Stimulated activated CD4-positive, alpha-beta T cell treated with anti-CD3 and anti-CD28 coated beads, Interleukin-12 subunit alpha, Interleukin-12 subunit beta, amount 100 ng/mL, for 4 hours (primary cell): ENCODE measurements around the gene SMTNL1.

Experiments
- DNase-seq: peaks from one replicate; pipeline ENCODE4 v3.0.0-alpha.2; 2020

The SMTNL1 gene

DNA sequence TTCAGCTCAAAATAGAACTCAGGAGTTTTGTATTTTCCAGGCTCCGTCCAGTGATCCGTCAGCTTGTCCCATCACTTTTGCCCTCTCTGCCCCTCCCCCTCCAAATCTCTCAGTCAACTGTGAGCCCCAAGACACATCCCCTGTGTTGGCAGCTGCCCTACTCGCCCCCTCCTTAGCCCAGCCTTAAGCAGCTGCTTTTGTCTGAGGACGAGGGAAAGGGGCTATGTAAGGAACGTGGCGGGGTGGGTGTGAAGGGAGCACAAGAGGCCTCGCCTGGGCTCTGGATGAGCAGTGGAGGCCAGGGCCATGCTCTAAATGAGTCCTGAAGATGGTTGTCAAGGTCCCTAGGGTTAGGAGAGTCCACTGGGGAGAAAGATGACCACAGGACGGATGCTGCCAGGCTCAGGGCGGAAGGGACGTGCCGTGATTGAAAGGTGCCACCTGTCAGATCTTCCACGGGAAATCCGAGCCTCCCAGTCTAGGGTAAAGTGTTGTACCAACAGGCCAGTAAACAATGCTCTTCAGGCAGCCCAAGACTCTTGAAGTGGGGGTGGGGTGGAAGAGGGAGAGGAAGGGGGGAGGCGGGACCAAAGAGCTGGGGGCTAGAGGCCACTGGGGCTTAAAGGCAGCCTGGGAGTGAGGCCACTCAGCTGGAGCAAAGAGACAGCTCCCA, at the start of gene SMTNL1:
TSS of gene SMTNL1 (plus strand) at position 649 of the 673 bp plus-strand sequence. CDS start 5,048 bp downstream, outside the sequence.
- no peak for DNase-seq

- no peak for DNase-seq
Measured at GRCh38 chr11:57487920-57488659, 49.3 kb upstream of the SMTNL1 start.

- DNase-seq: no peak
Measured at GRCh38 chr11:57490456-57491248, 46.7 kb upstream of the SMTNL1 start.

- peak; percentile 41 for DNase-seq
Measured at GRCh38 chr11:57491371-57492061, 45.9 kb upstream of the SMTNL1 start.

GRCh38 chr11:57493507-57494503, 43.6 kb upstream of the SMTNL1 start:
- peak; percentile 72 for DNase-seq

- no peak for DNase-seq
Measured at GRCh38 chr11:57496109-57496820, 41.1 kb upstream of the SMTNL1 start.

DNA sequence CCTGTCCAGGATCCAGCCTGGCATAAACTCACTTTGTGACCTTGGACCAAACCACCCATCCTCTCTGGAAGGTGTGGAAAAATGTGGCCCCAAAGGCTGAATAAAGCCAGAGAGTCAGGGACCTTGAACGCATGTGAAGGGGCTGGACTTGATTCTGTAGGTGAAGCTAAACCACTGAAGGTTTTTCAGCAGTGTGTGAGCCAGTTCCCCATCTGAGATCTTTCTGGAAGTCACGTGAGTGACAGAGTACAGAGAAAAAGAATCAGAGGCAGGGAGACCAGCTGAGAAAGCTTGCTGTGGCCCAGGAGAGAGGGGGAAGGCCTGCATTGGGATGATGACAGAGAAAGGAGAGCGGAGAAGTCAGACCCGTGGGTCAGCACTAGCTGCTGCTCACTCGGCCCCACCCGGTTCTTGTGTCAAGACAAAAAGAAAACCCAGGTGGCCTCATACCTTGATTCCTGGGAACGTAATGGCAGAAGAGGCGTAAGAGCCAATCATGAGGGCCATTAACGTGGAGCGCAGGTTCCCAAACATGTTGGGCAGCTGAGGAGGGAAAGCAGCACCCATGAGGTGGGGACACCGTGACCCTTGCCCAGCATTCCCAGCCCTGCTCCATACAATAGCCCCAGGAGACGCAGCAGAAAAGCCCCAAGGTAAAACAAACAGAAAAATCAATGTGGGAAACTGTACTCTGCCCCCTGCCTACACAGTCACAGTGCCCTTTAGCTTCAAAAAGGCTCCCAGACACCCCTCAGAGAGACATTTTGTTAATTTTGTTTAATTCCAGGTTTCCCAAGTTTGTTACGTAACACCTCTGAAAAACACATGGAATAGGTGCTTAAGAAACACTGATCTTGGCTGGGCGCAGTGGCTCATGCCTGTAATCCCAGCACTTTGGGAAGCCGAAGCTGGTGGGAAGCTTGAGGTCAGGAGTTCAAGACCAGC, 39.8 kb upstream of the SMTNL1 start:
- DNase-seq: no peak

- no peak for DNase-seq
Measured at GRCh38 chr11:57498540-57498939, 38.9 kb upstream of the SMTNL1 start.

DNA sequence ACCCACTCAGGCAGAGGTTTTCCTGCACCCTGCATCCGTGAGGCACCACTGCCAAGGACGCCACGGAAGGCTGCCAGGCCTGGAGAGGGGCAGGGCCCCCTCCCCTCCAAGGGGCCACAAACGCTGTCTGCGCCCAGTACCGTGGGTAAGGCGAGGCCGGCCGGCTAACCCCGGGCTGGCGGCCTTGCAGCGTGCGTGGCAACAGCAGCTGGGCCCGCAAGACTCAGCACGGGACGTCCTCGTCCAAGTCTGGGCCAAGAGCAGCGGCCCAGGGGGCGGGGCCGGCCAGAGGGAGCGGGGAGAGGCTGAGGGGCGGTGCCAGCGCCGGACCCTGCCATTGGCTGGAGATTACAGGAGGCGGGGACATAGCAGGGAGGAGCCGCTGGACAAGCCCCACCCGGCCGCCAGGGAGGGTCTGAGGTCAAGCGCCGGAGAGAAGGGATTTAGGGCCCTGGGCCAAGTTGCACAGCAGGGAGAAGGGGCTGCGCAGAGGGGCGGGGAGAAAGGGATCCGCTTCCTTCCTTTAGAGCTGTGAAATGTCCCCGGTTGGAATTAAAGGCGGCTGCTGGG, 37.9 kb upstream of the SMTNL1 start:
- peak; percentile 34 for DNase-seq

- no peak for DNase-seq
Measured at GRCh38 chr11:57499983-57500461, 37.4 kb upstream of the SMTNL1 start.

DNA sequence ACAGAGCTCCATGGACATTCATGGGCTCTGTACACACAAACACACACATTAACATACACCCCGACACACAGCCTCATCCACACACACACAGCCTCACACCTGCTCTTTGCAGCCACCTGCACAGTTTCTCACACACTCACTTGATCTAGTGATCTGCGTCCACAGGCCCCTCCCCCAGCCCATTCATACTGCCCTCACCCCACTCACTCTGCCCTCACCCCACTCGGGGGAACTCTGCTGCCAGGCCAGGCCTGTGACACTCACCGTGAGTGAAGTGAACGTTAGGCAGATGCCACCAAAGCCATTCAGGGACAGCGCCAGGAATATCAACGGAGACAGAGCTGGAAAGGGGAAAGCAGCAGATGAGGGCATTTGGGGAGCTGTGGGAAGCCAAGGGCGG, 36.9 kb upstream of the SMTNL1 start:
- no peak for DNase-seq

DNA sequence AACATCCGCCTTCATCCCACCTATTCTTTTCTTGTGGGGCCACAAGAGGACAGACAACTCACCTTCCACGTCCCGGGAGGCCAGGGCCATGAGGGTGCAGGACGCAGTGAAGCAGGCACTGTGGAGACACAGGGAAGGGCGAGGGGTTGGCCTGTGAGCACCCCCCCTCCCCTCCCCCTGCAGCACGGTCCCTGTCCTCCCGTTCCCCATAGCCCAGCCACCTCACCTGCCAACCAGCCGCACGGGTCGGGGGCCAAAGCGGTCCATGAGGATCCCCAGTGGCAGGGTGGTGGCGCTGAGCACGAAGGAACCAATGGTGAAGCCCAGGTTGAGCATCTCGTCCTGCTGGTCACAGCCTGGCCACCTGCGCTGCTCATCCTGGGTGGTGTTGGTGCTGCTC, 36.5 kb upstream of the SMTNL1 start:
- DNase-seq: no peak

DNA sequence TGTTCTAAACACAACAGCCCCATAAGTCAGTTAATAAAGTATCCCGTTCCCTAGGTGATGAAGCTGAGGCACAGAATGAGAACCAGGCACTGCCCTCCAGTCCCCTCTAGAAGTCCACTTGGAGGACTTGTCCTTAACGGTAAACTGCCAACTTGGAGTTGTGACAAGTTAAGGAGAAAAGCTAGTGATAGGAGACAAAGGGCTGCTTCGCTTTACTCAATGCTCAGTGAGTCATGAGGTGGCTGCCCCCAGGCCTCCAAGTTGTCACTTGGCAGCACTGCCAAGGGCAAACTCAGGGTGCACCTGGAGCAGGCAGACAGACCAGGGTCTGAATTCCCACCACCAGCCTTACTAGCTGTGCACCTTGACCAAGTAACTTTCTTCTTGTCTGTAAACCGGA, 35.4 kb upstream of the SMTNL1 start:
- no peak for DNase-seq

DNA sequence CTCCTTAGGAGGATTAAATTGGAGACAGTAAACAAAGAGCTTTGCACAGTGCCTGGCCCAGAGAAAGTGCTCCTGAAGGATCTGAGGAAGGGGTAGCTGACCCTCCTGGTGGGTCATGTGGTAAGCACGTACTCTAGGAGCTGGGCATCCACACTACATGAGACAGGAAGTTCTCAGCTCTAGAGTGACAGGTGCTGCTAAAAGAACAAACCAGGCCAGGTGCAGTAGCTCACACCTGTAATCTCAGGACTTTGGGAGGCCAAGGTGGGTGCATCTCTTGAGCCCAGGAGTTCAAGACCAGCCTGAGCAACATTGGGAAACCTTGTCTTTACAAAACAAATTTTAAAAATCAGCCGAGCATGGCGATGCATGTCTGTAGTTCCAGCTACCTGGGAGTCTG, 35.0 kb upstream of the SMTNL1 start:
- no peak for DNase-seq

DNA sequence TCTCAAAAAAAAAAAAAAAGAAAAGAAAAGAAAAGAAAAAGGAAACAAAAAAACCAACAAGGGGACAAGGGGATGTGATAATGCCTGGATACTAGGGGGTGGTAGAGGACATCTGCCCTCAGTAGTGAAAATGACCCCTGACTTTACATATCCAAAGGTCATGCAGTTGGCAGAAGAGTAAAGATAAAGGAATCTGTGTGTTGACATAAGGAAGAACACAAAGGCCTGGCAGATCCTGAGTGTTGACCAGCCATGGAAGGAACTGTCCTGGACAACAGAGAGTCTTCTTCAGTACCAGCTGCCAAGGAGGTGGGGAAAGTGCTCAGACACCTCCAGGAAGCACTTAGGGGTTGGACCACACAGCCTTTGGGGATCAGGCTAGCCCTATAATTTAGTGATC, 34.5 kb upstream of the SMTNL1 start:
- DNase-seq: no peak

GRCh38 chr11:57504511-57504910, 32.9 kb upstream of the SMTNL1 start:
- no peak for DNase-seq

- no peak for DNase-seq
Measured at GRCh38 chr11:57506522-57506921, 30.9 kb upstream of the SMTNL1 start.

DNA sequence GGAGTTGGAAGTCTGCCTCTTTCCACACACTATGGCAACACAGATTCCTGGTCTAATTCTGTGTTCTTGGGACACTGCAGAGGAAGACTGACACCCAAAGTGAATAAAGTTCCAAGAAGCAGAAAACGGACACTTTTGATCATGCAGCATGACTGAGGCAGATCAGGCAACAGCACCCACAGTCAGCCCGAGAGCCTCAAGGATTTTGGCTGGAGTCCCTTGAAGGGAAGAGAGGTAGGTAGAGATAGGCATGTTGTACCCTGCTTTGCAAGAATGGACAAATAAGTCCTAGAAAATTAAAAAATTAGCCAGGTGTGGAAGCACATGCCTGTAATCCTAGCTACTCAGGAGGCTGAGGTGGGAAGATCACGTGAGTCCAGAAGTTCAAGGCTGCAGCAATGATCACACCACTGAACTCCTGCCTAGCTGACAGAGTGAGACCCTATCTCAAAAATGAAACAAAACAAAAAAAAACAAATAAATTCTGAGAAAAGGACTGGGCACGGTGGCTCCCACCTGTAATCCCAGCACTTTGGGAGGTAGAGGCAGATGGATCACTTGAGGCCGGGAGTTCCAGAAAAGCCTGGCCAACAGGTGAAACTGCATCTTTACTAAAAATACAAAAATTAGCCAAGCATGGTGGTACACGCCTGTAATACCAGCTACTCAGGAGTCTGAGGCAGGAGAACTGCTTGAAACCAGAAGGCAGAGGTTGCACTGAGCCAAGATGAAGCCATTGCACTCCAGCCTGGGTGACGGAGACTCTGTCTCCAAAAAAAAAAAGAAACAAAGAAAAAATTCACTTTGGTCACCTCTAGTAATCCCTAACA, 28.8 kb upstream of the SMTNL1 start:
- no peak for DNase-seq
